ENCODE measurements around the gene EDAR.

EDAR gene

GRCh38 chr2:108988796-108989713 lies at the start of gene EDAR:
TSS of gene EDAR (minus strand) at chr2:108989220. CDS start at chr2:108931014, 58,206 bp downstream.
- WGBS (ENCODE audit: insufficient coverage, insufficient read length) = no CpG with 5 or more reads among the region's 20 CpGs
- Histone ChIP-seq H3K4me1 (ENCODE audit: control insufficient read depth, insufficient read depth, low read length) (no peaks in the 10 kb centered on the region), H3K36me3 (ENCODE audit: control insufficient read depth, insufficient read depth, low read length) (no peaks in the 10 kb centered on the region), H3K27me3 (ENCODE audit: control insufficient read depth, insufficient read depth, low read length) (no peaks in the 10 kb centered on the region), H3K4me3 (ENCODE audit: low read length) (no peak within 1 kb of the TSS), H3K9me3 (ENCODE audit: control insufficient read depth, insufficient read depth, low read length) (no peaks in the 10 kb centered on the region), H3K27ac (ENCODE audit: low read length) (no peak within 1 kb of the TSS)
- peak; percentile 64 for DNase-seq (ENCODE audit: low read depth, low spot score)

- WGBS (ENCODE audit: insufficient coverage, insufficient read length) = no CpG with 5 or more reads among the region's 6 CpGs
- DNase-seq (ENCODE audit: low read depth, low spot score) = no peak
- Histone ChIP-seq H3K27ac (ENCODE audit: low read length) (no peak overlapping the region), H3K36me3 (ENCODE audit: control insufficient read depth, insufficient read depth, low read length) (no peaks in the 10 kb centered on the region), H3K27me3 (ENCODE audit: control insufficient read depth, insufficient read depth, low read length) (peaks cover 15% of the 10 kb centered on the region; the same call in 1 of the 2 replicates), H3K4me1 (ENCODE audit: control insufficient read depth, insufficient read depth, low read length) (no peaks in the 10 kb centered on the region), H3K4me3 (ENCODE audit: low read length) (no peak overlapping the region), H3K9me3 (ENCODE audit: control insufficient read depth, insufficient read depth, low read length) (no peaks in the 10 kb centered on the region)
These were observed 44.2 kb upstream of the EDAR start for GRCh38 chr2:109033171-109033570.

GRCh38 chr2:109032229-109032820 lies 43.3 kb upstream of the EDAR start:
- DNase-seq (ENCODE audit: low read depth, low spot score) = no peak
- Histone ChIP-seq H3K36me3 (ENCODE audit: control insufficient read depth, insufficient read depth, low read length) (no peaks in the 10 kb centered on the region), H3K4me3 (ENCODE audit: low read length) (no peak overlapping the region; the same call in 1 of the 2 replicates), H3K4me1 (ENCODE audit: control insufficient read depth, insufficient read depth, low read length) (no peaks in the 10 kb centered on the region), H3K27me3 (ENCODE audit: control insufficient read depth, insufficient read depth, low read length) (peaks cover 15% of the 10 kb centered on the region; the same call in 1 of the 2 replicates), H3K27ac (ENCODE audit: low read length) (no peak overlapping the region), H3K9me3 (ENCODE audit: control insufficient read depth, insufficient read depth, low read length) (no peaks in the 10 kb centered on the region)
- WGBS (ENCODE audit: insufficient coverage, insufficient read length) = no CpG with 5 or more reads among the region's 9 CpGs

GRCh38 chr2:109031476-109032228 lies 42.6 kb upstream of the EDAR start:
- Histone ChIP-seq H3K36me3 (ENCODE audit: control insufficient read depth, insufficient read depth, low read length) (no peaks in the 10 kb centered on the region), H3K27me3 (ENCODE audit: control insufficient read depth, insufficient read depth, low read length) (peaks cover 15% of the 10 kb centered on the region; the same call in 1 of the 2 replicates), H3K4me1 (ENCODE audit: control insufficient read depth, insufficient read depth, low read length) (no peaks in the 10 kb centered on the region), H3K9me3 (ENCODE audit: control insufficient read depth, insufficient read depth, low read length) (no peaks in the 10 kb centered on the region), H3K27ac (ENCODE audit: low read length) (no peak overlapping the region), H3K4me3 (ENCODE audit: low read length) (peak overlapping the region; percentile 36; the same call in 1 of the 2 replicates)
- DNase-seq (ENCODE audit: low read depth, low spot score) = no peak
- WGBS (ENCODE audit: insufficient coverage, insufficient read length) = no CpG with 5 or more reads among the region's 51 CpGs

GRCh38 chr2:109030870-109031475 lies 42.0 kb upstream of the EDAR start:
- DNase-seq (ENCODE audit: low read depth, low spot score) = no peak
- Histone ChIP-seq H3K27ac (ENCODE audit: low read length) (no peak overlapping the region), H3K9me3 (ENCODE audit: control insufficient read depth, insufficient read depth, low read length) (no peaks in the 10 kb centered on the region), H3K4me1 (ENCODE audit: control insufficient read depth, insufficient read depth, low read length) (no peaks in the 10 kb centered on the region), H3K4me3 (ENCODE audit: low read length) (peak overlapping the region; percentile 36; the same call in 1 of the 2 replicates), H3K27me3 (ENCODE audit: control insufficient read depth, insufficient read depth, low read length) (peaks cover 15% of the 10 kb centered on the region; the same call in 1 of the 2 replicates), H3K36me3 (ENCODE audit: control insufficient read depth, insufficient read depth, low read length) (no peaks in the 10 kb centered on the region)
- no CpG with 5 or more reads among the region's 14 CpGs for WGBS (ENCODE audit: insufficient coverage, insufficient read length)

- no peaks in the 10 kb centered on the region for H3K4me1 ChIP-seq (ENCODE audit: control insufficient read depth, insufficient read depth, low read length)
- no peaks in the 10 kb centered on the region for H3K36me3 ChIP-seq (ENCODE audit: control insufficient read depth, insufficient read depth, low read length)
- H3K27me3 ChIP-seq (ENCODE audit: control insufficient read depth, insufficient read depth, low read length) = peaks cover 15% of the 10 kb centered on the region; the same call in 1 of the 2 replicates
- H3K4me3 ChIP-seq (ENCODE audit: low read length) = no peak overlapping the region
- no CpG with 5 or more reads among the region's 6 CpGs for WGBS (ENCODE audit: insufficient coverage, insufficient read length)
- DNase-seq (ENCODE audit: low read depth, low spot score) = no peak
- no peaks in the 10 kb centered on the region for H3K9me3 ChIP-seq (ENCODE audit: control insufficient read depth, insufficient read depth, low read length)
- H3K27ac ChIP-seq (ENCODE audit: low read length) = no peak overlapping the region
These were observed 40.6 kb upstream of the EDAR start for GRCh38 chr2:109029490-109030201.

GRCh38 chr2:109028738-109029489 lies 39.9 kb upstream of the EDAR start:
- no CpG with 5 or more reads among the region's 5 CpGs for WGBS (ENCODE audit: insufficient coverage, insufficient read length)
- H3K9me3 ChIP-seq (ENCODE audit: control insufficient read depth, insufficient read depth, low read length) = no peaks in the 10 kb centered on the region
- DNase-seq (ENCODE audit: low read depth, low spot score) = no peak
- no peaks in the 10 kb centered on the region for H3K36me3 ChIP-seq (ENCODE audit: control insufficient read depth, insufficient read depth, low read length)
- H3K27ac ChIP-seq (ENCODE audit: low read length) = no peak overlapping the region
- no peaks in the 10 kb centered on the region for H3K4me1 ChIP-seq (ENCODE audit: control insufficient read depth, insufficient read depth, low read length)
- no peak overlapping the region for H3K4me3 ChIP-seq (ENCODE audit: low read length)
- H3K27me3 ChIP-seq (ENCODE audit: control insufficient read depth, insufficient read depth, low read length) = peaks cover 15% of the 10 kb centered on the region; the same call in 1 of the 2 replicates

GRCh38 chr2:109028277-109028676 lies 39.3 kb upstream of the EDAR start:
- Histone ChIP-seq H3K4me3 (ENCODE audit: low read length) (no peak overlapping the region), H3K4me1 (ENCODE audit: control insufficient read depth, insufficient read depth, low read length) (no peaks in the 10 kb centered on the region), H3K27me3 (ENCODE audit: control insufficient read depth, insufficient read depth, low read length) (peaks cover 15% of the 10 kb centered on the region; the same call in 1 of the 2 replicates), H3K36me3 (ENCODE audit: control insufficient read depth, insufficient read depth, low read length) (no peaks in the 10 kb centered on the region), H3K9me3 (ENCODE audit: control insufficient read depth, insufficient read depth, low read length) (no peaks in the 10 kb centered on the region), H3K27ac (ENCODE audit: low read length) (no peak overlapping the region)
- no peak for DNase-seq (ENCODE audit: low read depth, low spot score)
- no CpG with 5 or more reads among the region's 6 CpGs for WGBS (ENCODE audit: insufficient coverage, insufficient read length)

GRCh38 chr2:109027702-109028101 lies 38.7 kb upstream of the EDAR start:
- no peaks in the 10 kb centered on the region for H3K36me3 ChIP-seq (ENCODE audit: control insufficient read depth, insufficient read depth, low read length)
- no peak overlapping the region for H3K27ac ChIP-seq (ENCODE audit: low read length)
- no peaks in the 10 kb centered on the region for H3K9me3 ChIP-seq (ENCODE audit: control insufficient read depth, insufficient read depth, low read length)
- no CpG with 5 or more reads among the region's 5 CpGs for WGBS (ENCODE audit: insufficient coverage, insufficient read length)
- no peak for DNase-seq (ENCODE audit: low read depth, low spot score)
- no peaks in the 10 kb centered on the region for H3K4me1 ChIP-seq (ENCODE audit: control insufficient read depth, insufficient read depth, low read length)
- H3K4me3 ChIP-seq (ENCODE audit: low read length) = no peak overlapping the region
- H3K27me3 ChIP-seq (ENCODE audit: control insufficient read depth, insufficient read depth, low read length) = peaks cover 12% of the 10 kb centered on the region; the same call in 1 of the 2 replicates
